DND-41 (cell line): ENCODE results near the gene THOC1.

Experiments
- CTCF ChIP-seq: IDR thresholded peaks from 2 replicates; pipeline ENCODE4 v1.5.1; 2012; ENCODE audit warnings: borderline replicate concordance, low read length, moderate library complexity, mild to moderate bottlenecking; ENCODE audit not compliant: poor library complexity, severe bottlenecking; ENCODE audit errors: extremely low read depth
- EZH2 ChIP-seq: IDR thresholded peaks from 3 replicates; pipeline ENCODE4 v1.6.1; 2012; ENCODE audit warnings: borderline replicate concordance, low read depth, mild to moderate bottlenecking, moderate library complexity, low read length, inconsistent platforms; ENCODE audit not compliant: severe bottlenecking

- TF ChIP-seq CTCF (no peak), EZH2 (no peak)
Observed at GRCh38 chr18:179499-179898, 88.3 kb downstream of the THOC1 start.
